Small intestine (tissue), 7 donors: ENCODE results near the gene MAP3K15. TPM values are rescaled to one million over a fixed set of nuclear protein-coding genes. Genes with fewer than 3 reads are reported as not detected.
A peak's percentile ranks its signal among the peaks of the same experiment; 100 is the strongest.
"Not testable (repeated sequence)": the region's sequence is repeated elsewhere in the genome, so short reads cannot be mapped to it uniquely, and the experiment has no call there.

ENCODE experiments used
- DNase-seq, 2 donors: peaks; one replicate each; pipeline versions ENCODE4 v3.0.0 to v3.0.0-alpha.2; 2013
- FAIRE-seq: peaks from 2 replicates; lab custom pipeline; 2012; peaks lifted over from hg19 to GRCh38; lab: Jason Lieb, UNC
- H3K27ac ChIP-seq, 3 donors: one replicate each; pipeline ENCODE4 v1.5.1; 2013; ENCODE audit warnings: low read length in 2 of 3, mild to moderate bottlenecking in 2 of 3, control low read depth in 1 of 3, inconsistent platforms in 1 of 3, low read depth in 1 of 3, moderate library complexity in 1 of 3
- H3K27me3 ChIP-seq, 3 donors: one replicate each; pipeline ENCODE4 v1.6.1; 2013; ENCODE audit warnings: low read length in 3 of 3, inconsistent platforms in 1 of 3; ENCODE audit not compliant: control insufficient read depth in 3 of 3, insufficient read depth in 3 of 3
- H3K36me3 ChIP-seq, 3 donors: one replicate each; pipeline ENCODE4 v1.6.1; 2013; ENCODE audit warnings: low read length in 3 of 3, inconsistent platforms in 1 of 3, low read depth in 1 of 3, mild to moderate bottlenecking in 1 of 3, moderate library complexity in 1 of 3; ENCODE audit not compliant: control insufficient read depth in 3 of 3, insufficient read depth in 2 of 3
- H3K4me1 ChIP-seq, 3 donors: one replicate each; pipeline ENCODE4 v1.6.1; 2013; ENCODE audit warnings: low read length in 2 of 3, inconsistent platforms in 1 of 3, low read depth in 1 of 3, mild to moderate bottlenecking in 1 of 3, moderate library complexity in 1 of 3; ENCODE audit not compliant: control insufficient read depth in 3 of 3, insufficient read depth in 2 of 3
- H3K4me3 ChIP-seq, 3 donors: one replicate each; pipeline ENCODE4 v1.5.1; 2013; ENCODE audit warnings: low read length in 3 of 3, control low read depth in 1 of 3, inconsistent platforms in 1 of 3, low read depth in 1 of 3, mild to moderate bottlenecking in 1 of 3, moderate library complexity in 1 of 3
- H3K9me3 ChIP-seq, 2 donors: one replicate each; pipeline ENCODE4 v1.6.1; 2013; ENCODE audit warnings: low read depth in 1 of 2, low read length in 1 of 2; ENCODE audit not compliant: control insufficient read depth in 2 of 2, insufficient read depth in 1 of 2
- WGBS, 3 donors: extraction: QIAGEN DNeasy Blood & Tissue Kit; methylation state at CpG; one replicate each; pipeline ENCODE4 v1.1.7; 2013; 5-methylcytosine and 5-hydroxymethylcytosine counted together
- polyA plus RNA-seq, 4 donors: library from polyadenylated mRNA; stranded (reverse) in 3 of 4; unstranded in 1 of 4; fragments of 200-250 nt in 3 of 4; fragments of 120-200 nt in 1 of 4; gene quantifications; one replicate each; pipeline versions ENCODE4 v1.2.1 to v1.2.3, GENCODE V29; 2013
- donor health status: healthy with polysubstance abuse.
- donor health status: control.
- donor health status: control.
- donor health status: Bipolar disorder and iron deficiency.
- donor health status: healthy.

MAP3K15 gene
- polyA plus RNA-seq, 4 donors, result 0.18 to 0.19 TPM; not detected in 2

DNA sequence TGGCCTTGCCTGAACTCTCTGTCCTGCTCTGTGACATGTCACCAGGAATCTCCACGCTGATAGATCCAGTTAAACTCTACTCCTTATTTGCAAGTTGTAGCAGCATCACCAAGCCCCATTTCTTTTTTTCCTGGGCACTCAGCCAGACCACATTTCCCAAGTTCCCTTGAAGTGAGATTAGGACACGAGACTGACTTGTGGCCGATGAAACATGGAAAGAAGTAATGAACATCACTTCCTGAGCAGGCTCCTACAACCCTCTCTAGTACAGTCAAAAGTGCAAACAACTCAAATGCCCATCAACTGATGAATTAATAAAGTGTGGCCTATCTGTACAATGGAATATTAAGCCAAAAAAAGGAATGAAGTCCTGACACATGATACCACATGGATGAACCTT is 74.6 kb downstream of the MAP3K15 start:
- WGBS, 3 donors, result 13 to 23% (median 21%) methylated on average over 3 of the region's 3 CpGs
- Histone ChIP-seq H3K4me3 (no peak overlapping the region), H3K4me1 (no peaks in the 10 kb centered on the region), H3K27me3 (no peaks in the 10 kb centered on the region), H3K9me3 (no peaks in the 10 kb centered on the region), H3K36me3 (no peaks in the 10 kb centered on the region), H3K27ac (no peak overlapping the region)
- FAIRE-seq, result no peak
- no peak for DNase-seq

DNA sequence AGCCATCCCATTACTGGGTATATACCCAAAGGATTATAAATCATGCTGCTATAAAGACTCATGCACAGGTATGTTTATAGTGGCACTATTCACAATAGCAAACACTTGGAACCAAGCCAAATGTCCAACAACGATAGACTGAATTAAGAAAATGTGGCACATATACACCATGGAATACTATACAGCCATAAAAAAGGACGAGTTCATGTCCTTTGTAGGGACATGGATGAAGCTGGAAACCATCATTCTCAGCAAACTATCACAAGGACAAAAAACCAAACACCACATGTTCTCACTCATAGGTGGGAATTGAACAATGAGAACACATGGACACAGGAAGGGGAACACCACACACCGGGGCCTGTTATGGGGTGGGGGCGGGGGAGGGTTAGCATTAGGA is 92.6 kb downstream of the MAP3K15 start:
- H3K4me1 ChIP-seq, H3K27me3 ChIP-seq, FAIRE-seq, H3K27ac ChIP-seq, H3K4me3 ChIP-seq, H3K36me3 ChIP-seq, DNase-seq, H3K9me3 ChIP-seq: not testable (repeated sequence)
- 78 to 89% (median 81%) methylated on average over 4 of the region's 4 CpGs for WGBS, 3 donors

DNA sequence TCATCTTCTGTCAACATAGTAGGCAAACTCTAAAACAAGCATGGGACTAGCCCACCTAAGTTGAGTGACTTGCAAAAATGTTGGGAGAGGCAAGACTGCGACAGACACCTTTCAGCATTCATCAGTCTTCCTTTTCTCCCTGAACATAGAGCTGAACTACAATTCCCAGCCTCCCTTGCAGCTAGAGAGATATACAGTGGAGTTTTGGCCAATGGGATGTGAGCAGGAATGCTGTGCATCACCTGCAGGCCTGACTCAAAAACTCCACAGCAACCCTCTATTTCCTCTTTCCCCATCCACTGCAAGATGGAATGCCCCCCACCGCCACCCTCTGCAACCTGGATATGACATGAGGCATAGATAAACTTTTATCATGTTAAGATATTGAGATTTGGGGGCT is 105.0 kb downstream of the MAP3K15 start:
- no peak overlapping the region for H3K27ac ChIP-seq
- peaks cover 0 to 2% of the 10 kb centered on the region in 2 donors for H3K9me3 ChIP-seq
- no peaks in the 10 kb centered on the region for H3K4me1 ChIP-seq
- H3K27me3 ChIP-seq, result no peaks in the 10 kb centered on the region
- 79 to 89% (median 87%) methylated on average over 2 of the region's 2 CpGs for WGBS, 3 donors
- DNase-seq (no peak), FAIRE-seq (no peak)
- H3K36me3 ChIP-seq, result no peaks in the 10 kb centered on the region
- no peak overlapping the region for H3K4me3 ChIP-seq

DNA sequence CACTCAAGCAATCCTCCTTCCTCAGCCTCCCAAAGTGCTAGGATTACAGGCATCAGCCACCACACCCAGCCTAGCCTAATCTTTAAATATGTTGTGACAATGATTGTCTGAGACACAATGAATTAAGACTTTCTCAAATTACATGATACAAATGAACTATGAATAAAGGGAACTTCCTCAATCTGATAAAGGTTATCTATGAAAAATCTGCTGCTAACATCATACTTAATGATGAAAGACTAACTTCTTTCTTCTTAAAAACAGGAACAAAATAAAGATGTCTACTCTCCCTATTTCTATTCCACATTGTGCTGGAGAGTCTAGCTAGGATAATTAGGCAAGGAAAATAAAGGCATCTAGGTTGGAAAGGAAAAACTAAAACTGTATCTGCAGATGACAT is 111.6 kb downstream of the MAP3K15 start:
- Histone ChIP-seq H3K36me3 (no peaks in the 10 kb centered on the region), H3K9me3 (no peaks in the 10 kb centered on the region), H3K27ac (no peak overlapping the region), H3K27me3 (no peaks in the 10 kb centered on the region), H3K4me1 (no peaks in the 10 kb centered on the region), H3K4me3 (no peak overlapping the region)
- no peak for FAIRE-seq
- no peak for DNase-seq

DNA sequence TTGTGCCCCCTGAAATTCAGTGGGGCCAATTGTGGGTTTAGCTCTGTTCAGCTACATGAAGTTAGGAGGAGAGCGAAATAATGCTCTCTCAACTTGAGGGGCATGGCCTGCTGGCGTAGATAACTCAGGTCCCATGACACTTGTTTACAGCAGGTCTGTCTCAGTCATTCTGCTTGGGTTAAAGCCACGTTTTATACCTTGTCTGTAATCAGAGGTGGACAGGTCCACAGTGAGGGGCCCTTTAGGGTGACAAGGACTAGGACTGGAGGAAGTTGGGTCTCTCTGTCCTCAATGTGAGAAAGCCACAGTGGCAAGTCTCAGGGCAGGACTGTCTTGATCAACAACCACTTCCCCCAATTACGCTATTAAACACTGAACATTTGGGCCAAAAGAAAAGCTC is 122.6 kb downstream of the MAP3K15 start:
- DNase-seq (peak in 1 of 2 donors; percentile 11), FAIRE-seq (no peak)
- Histone ChIP-seq H3K4me1 (no peaks in the 10 kb centered on the region), H3K27ac (no peak overlapping the region), H3K4me3 (no peak overlapping the region), H3K27me3 (no peaks in the 10 kb centered on the region), H3K9me3 (no peaks in the 10 kb centered on the region), H3K36me3 (no peaks in the 10 kb centered on the region)
- 72 to 77% (median 76%) methylated on average over 4 of the region's 4 CpGs for WGBS, 3 donors

DNA sequence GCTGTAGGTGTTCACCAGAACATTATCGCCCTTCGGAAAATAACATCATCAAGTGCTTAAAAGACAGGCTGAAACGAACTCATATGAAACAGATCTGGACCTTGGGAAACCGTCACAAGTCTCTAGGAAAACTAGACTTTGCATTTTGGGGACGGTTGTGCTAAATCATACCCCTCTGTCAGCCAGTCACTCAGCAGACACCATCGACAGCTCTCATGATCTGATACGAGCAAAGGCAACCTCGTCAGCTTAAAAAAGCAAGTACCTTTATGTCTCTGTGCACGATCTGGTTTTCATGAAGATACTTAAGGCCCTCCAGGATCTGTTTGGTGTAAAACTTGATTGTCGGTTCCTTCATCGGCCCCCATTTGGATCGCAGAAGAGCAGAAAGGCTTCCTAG is 123.2 kb downstream of the MAP3K15 start:
- no peaks in the 10 kb centered on the region for H3K27me3 ChIP-seq
- H3K36me3 ChIP-seq, result no peaks in the 10 kb centered on the region
- FAIRE-seq, result no peak
- no peak overlapping the region for H3K4me3 ChIP-seq
- WGBS, 3 donors, result 80 to 91% (median 90%) methylated on average over 12 of the region's 12 CpGs
- no peaks in the 10 kb centered on the region for H3K9me3 ChIP-seq
- no peaks in the 10 kb centered on the region for H3K4me1 ChIP-seq
- no peak overlapping the region for H3K27ac ChIP-seq
- DNase-seq, result no peak

DNA sequence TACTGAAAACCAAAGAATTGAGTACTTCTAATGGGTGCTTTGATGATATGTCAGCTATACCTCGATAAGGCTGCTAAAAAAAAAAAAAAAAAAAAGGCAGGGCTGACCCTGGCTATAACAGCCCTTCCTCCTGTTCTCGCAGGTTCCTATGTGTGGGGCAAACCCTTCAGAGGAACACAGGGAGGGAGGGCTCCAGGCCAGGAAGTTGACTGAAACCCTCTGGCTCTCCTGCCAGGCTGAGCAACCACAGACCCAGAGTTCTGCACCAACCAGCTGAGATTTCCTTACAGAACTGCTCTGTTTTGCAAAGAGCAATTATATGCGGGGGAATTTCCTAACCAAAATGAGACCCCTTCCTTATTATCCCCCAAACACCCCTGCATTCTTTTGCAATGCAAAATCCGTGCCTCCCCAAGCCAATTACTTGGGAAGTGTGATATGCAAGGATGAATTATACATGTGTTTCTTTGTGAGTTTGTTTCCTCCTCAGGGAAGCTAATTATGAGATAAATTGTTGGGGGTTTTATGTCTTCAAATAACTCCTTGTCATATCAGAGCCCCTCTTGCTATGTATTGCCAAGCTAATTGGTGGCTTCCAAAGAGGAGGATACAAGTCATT is 126.0 kb downstream of the MAP3K15 start:
- WGBS, 3 donors, result 16 to 41% (median 33%) methylated on average over 3 to 4 of the region's 4 CpGs
- Histone ChIP-seq H3K4me3 (no peak overlapping the region), H3K9me3 (no peaks in the 10 kb centered on the region), H3K4me1 (no peaks in the 10 kb centered on the region), H3K27me3 (no peaks in the 10 kb centered on the region), H3K36me3 (no peaks in the 10 kb centered on the region), H3K27ac (no peak overlapping the region)
- FAIRE-seq (no peak), DNase-seq (no peak)

DNA sequence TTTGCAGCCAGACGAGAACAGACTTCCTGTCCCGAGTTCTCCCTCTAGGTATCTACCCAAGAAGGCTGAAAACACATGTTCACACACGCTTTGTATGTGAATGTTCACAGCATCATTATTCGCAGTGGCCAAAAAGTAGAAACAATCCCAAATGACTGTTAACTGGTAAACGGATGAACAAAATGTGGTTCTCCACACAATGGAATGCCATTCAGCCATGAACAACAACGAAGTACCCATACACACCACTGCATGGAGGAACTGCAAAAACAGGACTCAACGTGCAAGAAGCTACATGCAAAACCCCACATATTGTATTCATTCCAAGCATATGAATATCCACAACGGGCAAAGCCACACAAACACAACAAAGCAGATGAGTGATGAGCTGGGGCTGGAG is 126.6 kb downstream of the MAP3K15 start:
- no peak for FAIRE-seq

DNA sequence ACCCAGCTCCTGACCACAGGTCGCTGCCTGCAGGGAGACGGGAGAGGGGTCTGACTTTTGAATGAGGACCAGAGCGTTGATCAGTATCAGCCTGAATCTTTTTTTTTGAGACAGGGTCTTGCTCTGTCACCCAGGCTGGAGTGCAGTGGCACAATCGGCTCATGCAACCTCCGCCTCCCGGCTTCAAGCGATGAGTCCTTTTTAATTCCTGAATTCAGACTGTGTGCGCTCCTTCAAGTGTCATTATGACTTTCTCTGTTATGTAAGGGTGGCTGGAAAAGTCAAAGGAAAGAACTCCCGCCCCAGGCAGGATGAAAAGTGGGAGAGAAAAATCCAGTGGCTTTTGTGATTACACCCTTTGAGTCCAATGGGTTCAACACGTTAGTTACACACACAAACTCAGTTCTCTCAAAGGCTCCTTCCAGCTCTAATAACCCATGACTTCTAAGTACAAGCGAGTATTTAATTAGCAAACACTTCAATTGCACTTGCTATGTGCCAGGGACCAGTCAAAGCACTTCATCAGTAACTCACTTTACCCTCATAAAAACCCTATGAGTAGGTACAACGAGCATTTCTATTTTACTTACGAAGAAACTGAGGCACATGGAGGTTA is 127.1 kb downstream of the MAP3K15 start:
- FAIRE-seq, result no peak
- H3K36me3 ChIP-seq, result no peaks in the 10 kb centered on the region
- no peak for DNase-seq
- no peaks in the 10 kb centered on the region for H3K9me3 ChIP-seq
- 73 to 85% (median 76%) methylated on average over 13 of the region's 13 CpGs for whole genome bisulfite sequencing, 3 donors
- H3K27ac ChIP-seq, result no peak overlapping the region
- H3K27me3 ChIP-seq, result no peaks in the 10 kb centered on the region
- H3K4me1 ChIP-seq, result no peaks in the 10 kb centered on the region
- H3K4me3 ChIP-seq, result no peak overlapping the region

More for the DNA sequence above, 126.6 kb downstream of the MAP3K15 start:
- Histone ChIP-seq H3K4me1 (no peaks in the 10 kb centered on the region), H3K9me3 (no peaks in the 10 kb centered on the region), H3K27me3 (no peaks in the 10 kb centered on the region), H3K4me3 (no peak overlapping the region), H3K27ac (no peak overlapping the region), H3K36me3 (no peaks in the 10 kb centered on the region)
- DNase-seq, result no peak
- WGBS, 3 donors, result 78 to 83% (median 82%) methylated on average over 8 of the region's 8 CpGs
